ENCODE results near the gene RMDN2.

RMDN2 gene, protein sequence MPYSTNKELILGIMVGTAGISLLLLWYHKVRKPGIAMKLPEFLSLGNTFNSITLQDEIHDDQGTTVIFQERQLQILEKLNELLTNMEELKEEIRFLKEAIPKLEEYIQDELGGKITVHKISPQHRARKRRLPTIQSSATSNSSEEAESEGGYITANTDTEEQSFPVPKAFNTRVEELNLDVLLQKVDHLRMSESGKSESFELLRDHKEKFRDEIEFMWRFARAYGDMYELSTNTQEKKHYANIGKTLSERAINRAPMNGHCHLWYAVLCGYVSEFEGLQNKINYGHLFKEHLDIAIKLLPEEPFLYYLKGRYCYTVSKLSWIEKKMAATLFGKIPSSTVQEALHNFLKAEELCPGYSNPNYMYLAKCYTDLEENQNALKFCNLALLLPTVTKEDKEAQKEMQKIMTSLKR

DNA sequence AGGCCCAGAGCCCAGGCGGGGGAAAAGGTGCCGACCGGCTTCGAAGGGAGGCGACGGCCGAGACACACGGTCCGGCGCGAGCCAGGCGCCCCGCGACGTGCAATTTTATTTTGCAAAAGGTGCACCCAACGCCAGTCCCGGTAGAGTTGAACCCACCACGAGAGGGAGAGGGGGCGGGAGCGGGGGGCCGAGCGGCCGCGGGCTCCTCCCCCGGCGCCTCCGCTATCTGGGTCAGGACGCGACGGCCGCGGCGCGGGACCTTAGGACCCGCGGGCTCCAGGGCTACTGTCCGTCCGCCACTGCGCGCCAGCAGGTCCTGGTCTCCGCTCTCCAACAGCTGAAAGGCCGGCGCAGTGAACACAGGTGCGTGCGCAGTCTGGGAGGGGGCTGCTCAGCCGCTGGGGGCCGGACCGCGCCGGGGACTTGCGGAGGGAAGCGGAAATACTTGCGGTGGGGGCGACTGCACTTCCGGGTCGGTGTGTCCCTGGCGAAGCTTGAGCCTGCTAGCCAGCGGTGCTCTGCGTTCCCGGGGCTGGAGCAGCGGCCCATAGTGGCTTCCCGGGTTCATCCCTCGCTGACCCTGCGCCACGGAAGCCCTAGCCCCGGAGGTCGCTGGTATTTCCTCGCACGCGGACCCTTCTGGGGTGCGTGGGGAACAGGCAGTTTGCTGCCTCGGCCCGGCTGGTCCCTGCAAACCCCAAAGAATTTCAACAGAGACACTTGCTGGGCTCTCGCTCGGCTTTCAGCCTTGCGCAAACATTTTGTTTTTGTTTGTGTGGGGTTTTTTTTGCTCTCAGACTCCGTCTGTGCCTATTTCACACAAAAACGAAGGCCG is at the start of gene RMDN2:
TSS of gene RMDN2 (plus strand) at position 225 of the 835 bp plus-strand sequence. CDS start 3,991 bp downstream, outside the sequence.
- DNase-seq (ENCODE audit: low read depth), result peak; percentile 79

DNA sequence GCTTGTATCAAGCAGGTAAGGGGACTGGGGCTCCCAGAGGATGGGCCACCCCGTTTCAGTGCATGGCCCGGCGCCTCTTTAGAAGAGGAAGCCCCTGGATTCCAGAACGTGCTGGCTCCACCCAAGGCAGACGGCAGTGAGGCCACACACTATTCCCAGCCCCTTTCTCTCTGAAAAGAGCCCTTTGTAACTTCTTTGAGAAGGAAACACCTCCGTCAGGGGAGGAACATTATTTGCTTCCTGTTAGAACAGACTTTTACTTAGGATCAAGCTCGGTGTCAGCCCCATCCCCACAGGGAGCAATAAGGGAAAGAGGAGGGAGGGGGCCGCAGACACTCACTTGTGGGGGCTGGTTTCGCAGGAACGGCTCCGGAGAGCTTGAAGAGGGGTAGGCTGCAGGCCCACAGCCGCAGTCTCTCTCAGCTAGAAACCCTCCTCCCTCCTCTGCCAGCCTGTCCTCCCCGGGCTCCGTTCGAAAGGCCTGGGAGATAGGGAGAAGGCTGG is 49.6 kb upstream of the RMDN2 start:
- DNase-seq (ENCODE audit: low read depth), result no peak

DNA sequence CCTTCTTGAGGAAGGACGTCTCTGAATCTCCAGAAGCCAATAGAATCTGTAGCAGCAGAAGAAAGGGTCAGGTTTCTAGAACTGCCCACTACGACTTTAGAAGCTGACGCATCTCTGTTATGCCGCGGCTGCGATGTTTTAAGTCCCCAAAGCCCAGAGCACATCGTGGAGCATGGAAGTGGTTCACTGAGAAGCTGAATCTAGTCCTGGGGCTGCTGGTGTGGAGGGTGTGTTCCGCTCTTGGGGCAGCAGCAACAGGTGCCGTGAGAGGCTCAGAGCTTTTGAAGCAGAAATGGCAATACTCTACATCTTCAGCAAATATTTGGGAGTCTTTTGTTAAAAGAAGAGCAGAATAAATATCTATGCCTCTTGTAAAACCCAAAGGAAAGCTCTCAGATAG is 48.9 kb upstream of the RMDN2 start:
- no peak for DNase-seq (ENCODE audit: low read depth)

DNA sequence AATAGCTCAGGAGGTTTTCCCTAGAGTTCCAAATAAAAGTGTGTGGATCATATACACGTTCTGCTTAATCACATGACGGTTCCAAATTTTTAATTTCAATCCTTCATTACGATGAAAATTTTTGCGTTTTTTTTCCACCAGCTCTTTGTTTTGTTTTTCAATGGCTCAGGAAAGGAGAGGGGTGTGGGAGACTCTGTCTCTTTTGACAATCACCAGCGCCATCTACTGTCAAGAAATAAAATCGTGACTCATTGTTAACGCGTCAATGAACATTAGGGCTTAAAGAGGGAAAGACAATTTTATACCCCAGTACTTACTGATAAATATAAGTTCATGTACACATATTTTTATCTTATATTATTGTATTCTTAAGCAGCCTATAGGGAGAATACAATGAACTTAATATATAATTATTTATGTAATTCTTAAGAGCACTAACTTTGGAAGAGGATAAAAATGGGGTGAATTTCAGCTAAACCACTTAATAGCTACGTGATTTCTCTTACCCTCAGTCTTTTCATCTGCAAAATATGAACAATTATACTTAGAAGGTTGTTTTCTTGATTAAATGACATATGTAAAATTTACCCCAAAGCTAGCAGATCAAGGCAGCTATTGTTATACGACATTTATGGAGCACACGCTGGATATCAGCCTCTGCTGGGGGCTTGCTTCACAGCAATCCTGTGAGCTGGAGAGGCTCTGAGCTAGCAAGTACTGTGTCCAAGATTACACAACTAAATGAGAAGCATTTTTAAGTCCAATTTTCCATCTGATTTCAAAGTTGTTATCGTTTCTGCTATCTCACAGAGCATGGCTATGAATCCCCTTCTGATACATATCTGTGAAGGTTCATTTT is 47.4 kb upstream of the RMDN2 start:
- no peak for DNase-seq (ENCODE audit: low read depth)

DNA sequence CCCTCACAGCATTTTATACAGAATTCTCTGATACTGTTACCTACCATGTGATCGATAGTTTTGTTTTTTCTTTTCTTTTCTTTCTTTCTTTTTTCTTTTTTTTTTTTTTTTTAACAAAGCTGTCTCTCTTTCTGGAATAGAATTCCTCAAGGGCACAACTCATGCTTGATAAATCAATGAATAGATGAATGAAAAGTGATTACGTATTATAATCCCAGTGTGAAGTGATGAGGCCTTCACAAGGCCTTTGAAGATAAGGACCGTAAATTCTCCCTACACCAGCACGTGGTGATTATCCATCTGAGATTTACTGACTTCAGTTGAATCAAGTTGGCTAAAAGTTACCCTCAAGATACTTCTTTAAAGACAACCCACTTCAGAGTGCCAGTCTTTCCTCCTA is 46.6 kb upstream of the RMDN2 start:
- no peak for DNase-seq (ENCODE audit: low read depth)

DNA sequence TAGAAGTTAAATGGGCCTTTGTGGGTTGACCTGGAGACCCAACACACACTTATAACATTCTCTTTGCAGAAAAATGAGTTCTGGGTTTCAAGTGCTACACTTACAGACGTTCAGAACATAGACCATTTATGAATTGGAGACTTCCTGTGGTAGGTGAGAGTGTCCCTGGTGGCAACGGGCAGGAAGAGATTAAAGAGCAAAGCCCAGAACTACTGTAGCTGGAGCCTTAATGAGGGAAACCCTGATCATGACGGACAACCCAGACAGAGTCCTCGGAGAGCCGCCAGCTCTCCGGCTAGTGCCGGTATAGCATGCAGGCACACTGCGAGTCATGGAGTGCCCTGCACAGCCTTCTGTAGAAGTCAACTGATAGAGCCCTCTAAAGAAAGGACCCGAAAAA is 44.5 kb upstream of the RMDN2 start:
- no peak for DNase-seq (ENCODE audit: low read depth)

DNA sequence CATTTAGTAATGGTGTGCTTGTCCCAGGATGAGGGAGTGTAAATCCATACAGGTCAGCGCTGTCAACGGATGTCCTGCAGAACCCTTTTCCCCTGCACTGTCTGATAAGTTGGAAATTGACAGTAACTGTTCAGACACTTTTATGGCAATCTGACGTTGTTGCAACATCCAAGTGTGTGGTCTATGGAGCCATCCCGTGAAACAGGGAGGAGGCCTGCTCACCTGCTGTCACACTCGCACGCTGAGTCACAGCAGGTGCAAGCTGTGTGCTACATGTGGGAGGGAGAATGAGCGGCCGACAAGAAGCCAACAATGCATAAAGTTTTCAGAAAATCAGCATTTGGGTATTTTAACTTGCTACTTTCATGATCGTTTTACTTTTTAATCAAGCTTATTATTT is 43.7 kb upstream of the RMDN2 start:
- no peak for DNase-seq (ENCODE audit: low read depth)

DNA sequence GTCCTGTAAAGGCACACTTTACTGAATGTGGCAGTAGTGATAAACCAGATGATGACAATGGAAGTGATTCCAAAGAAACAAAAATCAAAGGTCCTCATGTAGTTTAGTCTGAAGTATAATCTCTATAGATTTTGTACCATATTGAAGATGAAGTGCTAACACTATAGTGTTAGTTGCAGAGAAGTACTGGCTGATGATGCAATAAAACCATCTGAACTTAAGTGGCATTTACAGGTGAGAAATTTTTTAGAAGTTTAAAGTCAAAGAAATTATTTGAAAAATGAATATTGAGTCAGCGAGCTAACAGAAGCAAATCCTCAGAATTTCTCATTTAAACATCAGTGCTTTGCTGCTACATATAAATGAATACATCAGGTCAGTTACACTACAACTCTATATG is 43.1 kb upstream of the RMDN2 start:
- no peak for DNase-seq (ENCODE audit: low read depth)

DNA sequence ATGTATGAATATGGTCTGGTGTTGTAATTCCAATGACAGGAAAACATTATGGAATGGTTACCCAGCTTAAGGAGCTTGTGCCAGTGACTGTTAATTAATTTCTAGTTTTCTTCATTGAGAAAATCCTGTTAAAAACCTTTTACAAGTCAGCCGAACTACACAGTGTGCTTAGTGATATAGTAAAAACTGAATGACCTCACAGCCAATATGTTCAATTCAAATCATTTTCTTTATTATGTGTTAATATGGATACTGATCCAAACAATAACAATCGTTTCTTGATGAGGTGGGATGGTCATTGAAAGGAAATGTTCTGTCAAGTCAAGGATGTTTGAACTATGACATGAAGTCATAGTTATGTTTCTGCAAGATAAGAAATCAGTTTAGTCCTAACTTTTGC is 41.6 kb upstream of the RMDN2 start:
- no peak for DNase-seq (ENCODE audit: low read depth)

DNA sequence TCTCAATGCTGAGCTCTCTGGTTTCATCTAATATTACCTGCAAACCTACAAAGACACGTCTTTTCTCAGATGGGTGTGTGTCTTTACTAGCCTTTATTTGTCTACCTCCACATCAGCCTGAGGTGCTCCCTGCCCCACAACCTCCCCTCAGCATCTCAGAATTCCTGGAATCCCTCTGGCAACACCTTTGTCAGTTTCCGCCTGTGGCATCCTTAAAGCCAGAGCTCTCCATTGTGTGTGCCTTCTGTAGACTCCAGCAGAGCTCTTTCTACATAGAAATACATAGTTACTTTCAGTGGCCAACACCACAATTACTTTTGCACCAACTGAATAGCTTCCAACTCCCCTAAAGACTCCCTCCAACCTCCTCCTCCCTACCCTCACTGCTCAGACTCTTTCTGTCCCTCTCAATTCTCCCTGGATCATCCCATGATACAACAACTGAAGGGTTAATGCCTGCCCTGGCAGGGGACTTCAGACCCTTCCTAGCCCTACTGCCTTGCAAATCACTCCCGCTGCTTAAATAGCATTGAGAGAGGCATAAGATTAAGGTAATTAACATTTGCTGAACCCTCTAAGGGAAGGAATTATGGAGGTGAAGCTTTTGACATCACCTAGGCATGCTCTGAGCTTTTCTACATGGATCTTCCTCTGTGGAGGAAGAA is 39.6 kb upstream of the RMDN2 start:
- DNase-seq (ENCODE audit: low read depth), result no peak

DNA sequence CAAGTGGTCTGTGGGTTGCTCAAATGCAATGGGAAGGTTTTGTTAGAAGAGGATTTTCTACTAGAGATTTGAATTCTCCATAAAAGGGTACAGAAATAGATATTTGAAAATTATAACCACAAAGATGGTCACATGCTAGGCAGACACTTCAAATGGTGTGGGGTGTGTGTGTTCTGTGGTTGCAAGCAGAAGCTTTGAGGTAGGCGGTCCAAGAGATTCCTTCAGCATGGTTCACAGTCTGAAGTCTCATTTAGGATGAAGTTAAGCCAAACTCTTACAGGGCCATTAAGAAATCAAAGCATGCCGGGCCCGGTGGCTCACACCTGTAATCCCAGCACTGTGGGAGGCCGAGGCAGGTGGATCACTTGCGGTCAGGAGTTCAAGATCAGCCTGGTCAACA is 38.3 kb upstream of the RMDN2 start:
- DNase-seq (ENCODE audit: low read depth), result no peak

DNA sequence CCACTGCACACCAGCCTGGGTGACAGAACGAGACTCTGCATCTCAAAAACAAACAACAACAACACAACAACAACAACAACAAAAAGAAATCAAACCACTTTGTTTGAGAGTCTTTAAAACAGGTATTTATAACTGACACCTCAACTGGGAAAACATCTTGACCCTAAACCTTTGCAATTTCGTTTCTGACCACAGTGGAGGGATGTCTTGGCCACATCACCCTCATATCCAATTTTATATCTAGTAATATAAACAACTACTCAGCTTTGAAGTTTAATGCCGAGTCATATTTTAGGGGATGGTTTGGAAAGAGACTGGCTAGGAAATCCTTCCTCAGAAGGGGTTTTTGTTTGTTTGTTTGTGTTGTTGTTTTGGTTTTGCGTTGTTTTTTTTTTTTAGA is 37.8 kb upstream of the RMDN2 start:
- no peak for DNase-seq (ENCODE audit: low read depth)

DNA sequence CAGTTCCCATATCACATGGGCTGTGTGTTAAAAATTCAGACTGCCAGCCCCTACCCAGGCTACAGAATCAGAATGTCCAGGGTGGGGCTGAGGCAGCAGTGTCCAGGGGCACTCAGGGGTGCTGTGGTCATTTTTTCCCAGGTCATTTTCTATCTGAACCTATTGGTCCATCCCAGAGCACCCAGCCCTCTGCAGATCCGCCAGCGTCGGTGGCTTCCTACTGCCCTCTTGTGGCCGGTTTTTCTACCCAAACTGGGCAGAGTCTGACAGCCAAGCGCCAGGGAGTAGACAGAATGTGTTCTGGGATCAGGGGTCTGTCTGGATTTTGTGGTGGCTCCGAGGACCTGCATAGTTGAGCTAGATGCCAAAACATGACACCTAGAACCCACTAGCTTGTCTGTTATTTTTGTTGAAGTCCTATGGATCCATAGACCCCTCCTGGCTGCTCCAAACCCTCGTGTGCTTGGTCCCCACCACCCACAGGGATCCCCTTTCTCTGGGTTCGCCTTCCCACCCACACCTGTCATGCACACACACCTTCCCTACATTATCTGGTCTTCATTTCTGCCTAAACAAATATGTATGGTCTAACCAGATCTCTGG is 34.1 kb upstream of the RMDN2 start:
- peak; percentile 47 for DNase-seq (ENCODE audit: low read depth)

DNA sequence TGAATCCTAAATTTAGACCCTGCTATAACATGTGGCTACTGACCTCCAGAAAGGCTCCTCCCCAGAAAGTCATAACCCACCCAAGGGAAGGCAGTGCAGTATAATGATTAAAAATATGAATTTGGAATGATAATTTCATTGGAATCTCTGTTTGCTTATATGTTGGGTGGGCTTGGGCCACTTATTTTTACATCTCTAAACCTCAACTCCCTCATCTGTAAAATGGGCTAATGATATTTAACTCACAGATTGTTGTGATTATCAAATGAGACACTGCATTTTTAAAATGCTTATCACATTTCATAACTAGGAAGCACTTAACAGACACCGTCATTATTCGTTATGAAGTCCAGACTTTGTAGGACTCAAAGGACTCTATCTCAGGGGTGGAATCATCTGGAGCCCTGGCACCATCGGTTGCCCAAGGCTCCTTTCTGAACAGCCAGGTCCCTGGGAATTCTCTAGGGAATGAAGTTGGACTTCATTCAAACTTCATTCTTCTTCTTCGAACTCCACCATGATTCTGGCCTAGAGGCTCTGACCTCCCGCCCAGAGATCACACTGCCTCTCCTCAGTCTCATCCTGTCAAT is 33.1 kb upstream of the RMDN2 start:
- DNase-seq (ENCODE audit: low read depth), result no peak

DNA sequence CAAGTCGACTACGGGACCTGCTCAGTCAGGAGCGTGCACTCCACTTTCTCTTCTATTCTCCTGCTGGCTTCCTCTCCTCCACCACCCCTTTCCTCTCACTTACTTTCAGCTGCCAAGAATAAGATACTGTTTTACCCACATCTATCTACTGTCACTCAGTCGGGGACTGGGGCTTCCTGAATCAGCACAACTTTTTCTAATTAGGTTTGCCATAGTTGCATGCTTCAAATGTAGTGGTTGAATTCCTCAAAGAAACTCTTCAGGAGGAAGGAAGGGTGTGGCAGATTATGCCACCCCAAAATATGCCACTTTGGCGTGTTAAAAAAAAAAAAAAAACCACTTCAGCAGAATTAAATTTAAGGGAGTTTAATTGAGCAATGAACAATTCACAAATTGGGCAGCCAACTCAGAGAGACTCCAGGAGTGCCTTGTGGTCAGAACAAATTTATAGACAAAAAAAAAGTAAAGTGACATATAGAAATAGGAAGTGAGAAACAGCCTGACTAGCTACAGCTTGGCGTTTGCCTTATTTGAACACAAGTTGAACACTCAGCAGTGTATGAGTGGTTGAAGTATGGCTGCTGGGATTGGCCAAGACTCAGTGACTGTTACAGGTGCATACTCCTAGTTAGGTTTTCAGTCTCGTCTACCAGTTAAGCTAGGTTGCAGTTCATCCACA is 32.5 kb upstream of the RMDN2 start:
- no peak for DNase-seq (ENCODE audit: low read depth)

DNA sequence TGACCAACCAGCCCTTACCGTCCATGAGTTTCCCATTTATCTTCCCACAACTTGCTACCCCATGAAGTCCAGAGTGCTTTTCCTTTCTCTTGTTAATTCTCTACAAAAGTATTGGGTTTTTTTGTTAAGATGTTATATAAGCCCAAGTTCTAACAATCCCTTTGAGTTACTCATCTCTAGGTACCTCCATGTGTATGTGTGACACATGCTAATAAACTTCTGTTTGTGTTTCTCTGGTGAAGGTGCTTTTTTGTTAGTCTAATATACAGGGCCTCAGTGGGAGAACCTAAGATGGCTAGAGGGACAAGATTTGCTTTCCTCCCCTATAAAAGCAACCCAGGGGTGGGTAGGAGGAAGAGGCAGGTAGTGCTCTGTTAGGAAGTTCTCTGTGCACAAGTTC is 31.8 kb upstream of the RMDN2 start:
- no peak for DNase-seq (ENCODE audit: low read depth)

DNA sequence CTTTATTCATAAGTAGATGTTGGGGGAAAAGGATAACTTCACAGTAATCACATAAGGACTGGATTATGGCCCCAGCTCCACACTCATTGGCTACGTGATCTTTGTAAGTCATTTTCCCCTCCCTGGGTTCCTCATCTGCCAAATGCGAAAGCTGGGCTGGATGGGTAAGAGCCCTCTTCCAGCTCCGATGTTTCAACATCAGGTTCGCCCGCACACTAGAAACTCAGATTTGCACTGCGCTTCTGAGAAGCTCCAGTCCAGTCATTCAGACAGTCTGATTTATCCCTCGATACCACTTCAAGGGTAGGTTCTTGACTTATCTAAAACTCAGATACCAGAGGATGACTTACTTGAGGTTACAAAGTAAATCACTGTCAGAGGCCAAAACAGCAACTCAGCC is 31.0 kb upstream of the RMDN2 start:
- no peak for DNase-seq (ENCODE audit: low read depth)

DNA sequence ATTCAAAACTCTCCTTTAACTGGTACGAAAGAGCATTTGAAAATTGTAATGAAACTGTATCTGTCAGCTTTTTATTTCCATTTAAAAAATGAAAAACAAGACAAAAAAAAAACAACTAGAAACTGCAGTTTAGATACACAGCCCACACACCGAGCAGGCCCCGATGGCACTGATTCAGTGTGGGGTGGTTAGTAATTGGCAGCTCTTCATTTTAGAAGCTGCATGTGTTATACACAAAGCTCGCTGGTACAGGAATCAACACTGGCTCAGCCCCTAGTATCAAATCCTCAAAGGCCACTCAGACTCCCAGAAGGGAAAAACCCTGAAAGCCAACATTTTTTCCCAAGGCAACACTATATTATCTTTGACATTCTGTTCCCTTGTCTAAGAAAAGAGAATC is 30.5 kb upstream of the RMDN2 start:
- DNase-seq (ENCODE audit: low read depth), result no peak

DNA sequence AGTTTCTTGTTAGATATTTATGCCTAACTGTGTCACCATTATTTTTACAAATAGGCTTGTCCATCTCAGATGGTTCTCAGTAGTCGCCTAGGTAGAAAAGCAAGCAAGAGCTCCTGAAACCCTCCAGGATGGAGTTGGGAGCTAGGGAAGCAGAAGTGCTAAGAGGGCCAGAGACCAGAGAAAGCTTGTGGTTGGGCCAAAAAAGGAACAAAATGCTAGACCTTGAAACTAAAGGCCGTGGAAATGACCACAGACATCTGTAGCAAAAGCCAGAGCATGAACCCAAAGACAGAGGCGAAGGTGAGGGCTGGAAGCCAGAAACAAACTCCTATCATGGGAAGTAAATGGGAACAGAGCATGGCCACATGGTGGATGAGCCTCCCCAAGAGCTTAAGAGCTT is 29.9 kb upstream of the RMDN2 start:
- DNase-seq (ENCODE audit: low read depth), result no peak

DNA sequence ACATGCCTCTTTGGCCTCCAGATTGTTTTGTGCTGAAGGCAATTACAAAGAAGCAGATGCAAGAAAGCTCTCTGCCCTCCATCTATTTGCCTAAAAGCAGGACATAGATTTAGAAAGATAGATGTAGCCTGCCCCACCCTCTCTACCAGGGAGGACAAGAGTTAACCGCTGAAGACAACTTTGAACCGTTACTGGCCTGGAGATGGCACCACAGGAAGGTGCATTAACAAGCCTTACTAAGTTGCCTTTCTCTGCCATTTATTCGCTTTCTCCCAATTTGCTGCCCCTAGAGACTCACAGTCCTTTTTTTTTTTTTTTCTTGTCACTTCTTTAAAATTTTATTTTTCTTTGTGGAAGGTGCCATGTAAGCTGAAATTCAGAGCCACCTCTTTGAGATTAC is 28.8 kb upstream of the RMDN2 start:
- DNase-seq (ENCODE audit: low read depth), result no peak

Measured in stimulated activated CD8-positive, alpha-beta memory T cell treated with anti-CD3 and anti-CD28 coated beads, Interleukin-4, amount 100 ng/mL, for 24 hours (primary cell).